Fibroblast of lung (primary cell): Measurements from ENCODE around the gene ATXN1.

Source experiments
- EZH2 ChIP-seq: IDR thresholded peaks from 2 replicates; pipeline ENCODE4 v1.5.1; 2012; ENCODE audit warnings: low read length, control low read depth, mild to moderate bottlenecking; ENCODE audit errors: missing control alignments
- TF ChIP-seq, protein P1 (sequence below), 2 donors: IDR thresholded peaks in 1 of 2; conservative IDR thresholded peaks in 1 of 2; 1 replicate in 1 of 2; 2 replicates in 1 of 2; pipeline ENCODE4 v1.5.1; 2011 to 2012; ENCODE audit warnings: low read length in 2 of 2, control low read depth in 1 of 2, inconsistent platforms in 1 of 2, low read depth in 1 of 2, mild to moderate bottlenecking in 1 of 2

DNA sequence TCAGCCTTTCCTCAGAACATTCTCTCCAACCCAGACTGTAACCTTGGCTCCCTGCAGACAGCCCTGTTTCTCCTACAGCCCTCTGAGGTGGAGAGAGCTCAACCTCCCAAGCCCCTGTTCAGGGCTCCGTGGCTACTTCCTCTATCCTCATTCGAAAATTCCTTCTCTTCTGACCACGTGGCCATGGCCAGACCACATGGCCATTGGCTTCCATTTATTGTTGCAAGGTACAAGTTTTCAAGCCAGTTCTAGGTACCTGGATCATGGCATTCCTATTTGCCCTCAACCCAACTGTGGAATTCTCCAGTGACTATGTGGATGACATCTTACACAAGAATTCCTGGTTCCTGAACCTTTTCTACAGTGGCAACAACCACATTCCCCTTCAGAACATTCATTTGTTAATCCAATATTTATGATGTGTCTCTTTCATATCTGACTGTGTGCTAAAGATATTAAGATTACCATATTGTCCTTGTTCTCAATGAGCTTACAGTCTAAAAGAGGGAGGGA, 361.0 kb downstream of the ATXN1 start:
- no peak for TF ChIP-seq EZH2
- TF ChIP-seq, protein P1, sequence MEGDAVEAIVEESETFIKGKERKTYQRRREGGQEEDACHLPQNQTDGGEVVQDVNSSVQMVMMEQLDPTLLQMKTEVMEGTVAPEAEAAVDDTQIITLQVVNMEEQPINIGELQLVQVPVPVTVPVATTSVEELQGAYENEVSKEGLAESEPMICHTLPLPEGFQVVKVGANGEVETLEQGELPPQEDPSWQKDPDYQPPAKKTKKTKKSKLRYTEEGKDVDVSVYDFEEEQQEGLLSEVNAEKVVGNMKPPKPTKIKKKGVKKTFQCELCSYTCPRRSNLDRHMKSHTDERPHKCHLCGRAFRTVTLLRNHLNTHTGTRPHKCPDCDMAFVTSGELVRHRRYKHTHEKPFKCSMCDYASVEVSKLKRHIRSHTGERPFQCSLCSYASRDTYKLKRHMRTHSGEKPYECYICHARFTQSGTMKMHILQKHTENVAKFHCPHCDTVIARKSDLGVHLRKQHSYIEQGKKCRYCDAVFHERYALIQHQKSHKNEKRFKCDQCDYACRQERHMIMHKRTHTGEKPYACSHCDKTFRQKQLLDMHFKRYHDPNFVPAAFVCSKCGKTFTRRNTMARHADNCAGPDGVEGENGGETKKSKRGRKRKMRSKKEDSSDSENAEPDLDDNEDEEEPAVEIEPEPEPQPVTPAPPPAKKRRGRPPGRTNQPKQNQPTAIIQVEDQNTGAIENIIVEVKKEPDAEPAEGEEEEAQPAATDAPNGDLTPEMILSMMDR (conservative IDR thresholded peaks at IDR 0.05 in 1 of 2, IDR thresholded peaks at IDR 0.05 in 1 of 2; ENCODE audit: low read depth in 1 of 2, low read length in 2 of 2), result no peak
